Heart right ventricle (tissue), 16 donors: Measurements from ENCODE around the gene RITA1. TPM values are rescaled to one million over a fixed set of nuclear protein-coding genes. Genes with fewer than 3 reads are reported as not detected.

ENCODE experiments used
- ATAC-seq, 8 donors: fragments of 200-7000 bp; cut with Tn5 transposase; one replicate each; pipeline ENCODE4 v1.9.1; 2020; ENCODE audit warnings: mild to moderate bottlenecking in 8 of 8, moderate library complexity in 8 of 8, moderate number of reproducible peaks in 1 of 8
- DNase-seq, 2 donors: peaks; one replicate each; pipeline ENCODE4 v3.0.0-alpha.2; 2020
- H3K27ac ChIP-seq, 10 donors: fragments of 200-600 bp; sonication (generic) in 2 of 10; one replicate each; pipeline versions ENCODE4 v1.5.0 to v1.8.0; 2020 to 2022; ENCODE audit warnings: mild to moderate bottlenecking in 3 of 10
- H3K27me3 ChIP-seq, 7 donors: fragments of 200-600 bp; one replicate each; pipeline ENCODE4 v1.8.0; 2021 to 2022; ENCODE audit warnings: mild to moderate bottlenecking in 2 of 7
- H3K36me3 ChIP-seq, 9 donors: fragments of 200-600 bp; sonication (generic) in 1 of 9; one replicate each; pipeline versions ENCODE4 v1.5.0 to v1.8.0; 2020 to 2022; ENCODE audit warnings: mild to moderate bottlenecking in 2 of 9
- H3K4me1 ChIP-seq, 9 donors: fragments of 200-600 bp; sonication (generic) in 1 of 9; one replicate each; pipeline versions ENCODE4 v1.5.0 to v1.8.0; 2020 to 2022; ENCODE audit warnings: mild to moderate bottlenecking in 4 of 9
- H3K4me3 ChIP-seq, 10 donors: fragments of 200-600 bp; sonication (generic) in 2 of 10; one replicate each; pipeline versions ENCODE4 v1.5.0 to v1.8.0; 2020 to 2022; ENCODE audit warnings: mild to moderate bottlenecking in 7 of 10, moderate library complexity in 2 of 10
- H3K9me3 ChIP-seq, 11 donors: fragments of 200-600 bp in 10 of 11; sonication (generic) in 2 of 11; one replicate each; pipeline versions ENCODE4 v1.5.0 to v1.8.0; 2013 to 2022; ENCODE audit warnings: mild to moderate bottlenecking in 2 of 11, control low read depth in 1 of 11, moderate library complexity in 1 of 11
- WGBS, 2 donors: extraction: QIAGEN DNeasy Blood & Tissue Kit; methylation state at CpG; one replicate each; pipeline ENCODE4 v1.1.7; 2013; ENCODE audit warnings: inconsistent platforms in 1 of 2; 5-methylcytosine and 5-hydroxymethylcytosine counted together
- intact Hi-C, 10 donors: fragments of 100-400 bp; cut with DNase I; formaldehyde crosslinking; loops; one replicate each; pipeline versions ENCODE4 v1.11.1 to v1.14.2; 2022
- polyA plus RNA-seq, 2 donors: library from polyadenylated mRNA; stranded (reverse); fragments of 200-250 nt; gene quantifications; one replicate each; pipeline ENCODE4 v1.2.3, GENCODE V29; 2013
- total RNA-seq, 10 donors: library from RNA; stranded (reverse); fragmentation: NEBNext Ultra II Directional in 3 of 10; extraction: Animal tissue kit (Norgen Biotek cat#: 25700) in 3 of 10; gene quantifications; one replicate each; pipeline versions ENCODE4 v1.2.1 to v1.2.4, GENCODE V29; 2021 to 2023
- TF ChIP-seq, protein P1 (sequence below), 9 donors: fragments of 200-600 bp; sonication (generic) in 2 of 9; IDR thresholded peaks; one replicate each; pipeline versions ENCODE4 v1.5.0 to v1.8.0; 2021 to 2022; ENCODE audit warnings: antibody characterized with exemption in 9 of 9, mild to moderate bottlenecking in 5 of 9, moderate library complexity in 1 of 9
- donor health status: Arrhythmogenic right ventricular cardiomyopathy.
- donor health status: ischemic (EF 13 %, LVEDD 7.1; RV severe dilation, severe dysfunction).
- donor health status: healthy with polysubstance abuse.
- donor health status: DM: no; HTN: yes; CAD: no.
- donor health status: DM: no; HTN: no; CAD: no.
- donor health status: ischemic (EF 25% LVEDD 6.9; RV normal size, moderate dysfunction).
- donor health status: ischemic (EF 25% LVEDD 5.7; RV mildly dilated, moderate dysfunction).
- donor health status: healthy.
- donor health status: DM: yes; HTN: yes; CAD: no.
- donor health status: Ischemic cardiomyopathy.
- donor health status: ischemic (EF 35%, LVEDD 5.7; RV mildly dilated, moderate dysfunction).
- donor health status: nonischemic (EF 11% LVEDD 7.7; RV severe dilation, severe dysfunction).
- donor health status: DM: yes; HTN: yes; CAD: no.
- donor health status: PGD.
- donor health status: ischemic (EF 29% LVEDD 5.4; RV normal size, mild dysfunction).
- donor health status: nonischemic (EF 23%, LVEDD 6.1; RV moderate dilation, normal function).

Gene RITA1
- total and polyA plus RNA-seq, 12 donors, result 8.0 to 20.8 (median 13.7) TPM

DNA sequence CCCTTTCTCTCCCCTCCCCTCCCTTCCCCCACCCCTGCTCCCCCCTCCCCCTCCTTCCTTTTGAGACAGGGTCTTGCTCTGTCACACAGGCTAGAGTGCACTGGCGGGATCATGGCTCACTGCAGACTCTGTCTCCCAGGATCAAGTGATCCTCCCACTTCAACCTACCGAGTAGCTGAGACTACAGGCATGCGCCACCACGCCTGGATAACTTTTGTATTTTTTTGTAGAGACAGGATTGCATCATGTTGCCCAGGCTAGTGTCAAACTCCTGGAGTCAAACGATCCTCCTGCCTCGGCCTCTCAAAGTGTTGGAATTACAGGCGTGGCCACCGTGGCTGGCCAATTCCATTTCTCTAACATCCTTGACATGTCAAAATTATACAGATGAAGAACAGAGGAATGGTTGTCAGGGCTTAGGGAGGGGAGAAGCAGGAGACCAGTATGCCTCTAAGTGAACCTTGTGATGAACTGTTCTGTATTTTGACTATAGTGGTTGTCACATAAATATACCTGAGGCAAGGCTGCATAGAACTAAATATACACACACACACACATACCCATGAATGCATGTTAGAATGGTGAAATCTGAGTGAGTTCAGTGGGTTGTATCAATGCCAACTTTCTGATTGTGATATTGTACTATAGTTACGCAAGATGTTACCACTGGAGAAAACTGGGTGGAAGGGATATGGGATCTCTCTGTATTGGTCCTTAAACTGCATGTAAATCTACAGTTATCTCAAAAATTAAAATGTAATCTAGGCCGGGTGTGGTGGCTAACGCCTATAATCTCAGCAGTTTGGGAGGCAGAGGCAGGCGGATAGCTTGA, 39.6 kb upstream of the RITA1 start:
- no peak overlapping the region for H3K27ac ChIP-seq
- H3K9me3 ChIP-seq, result peaks cover 0 to 8% (median 0%) of the 10 kb centered on the region in 11 donors
- intact Hi-C loops, result no loop called here
- H3K36me3 ChIP-seq, result no peaks in the 10 kb centered on the region
- H3K4me1 ChIP-seq, result peaks cover 0 to 20% (median 7%) of the 10 kb centered on the region in 9 donors
- DNase-seq (no peak), ATAC-seq (no peak)
- WGBS, 2 donors, result 70 to 75% methylated on average over 12 of the region's 12 CpGs
- TF ChIP-seq, protein P1, sequence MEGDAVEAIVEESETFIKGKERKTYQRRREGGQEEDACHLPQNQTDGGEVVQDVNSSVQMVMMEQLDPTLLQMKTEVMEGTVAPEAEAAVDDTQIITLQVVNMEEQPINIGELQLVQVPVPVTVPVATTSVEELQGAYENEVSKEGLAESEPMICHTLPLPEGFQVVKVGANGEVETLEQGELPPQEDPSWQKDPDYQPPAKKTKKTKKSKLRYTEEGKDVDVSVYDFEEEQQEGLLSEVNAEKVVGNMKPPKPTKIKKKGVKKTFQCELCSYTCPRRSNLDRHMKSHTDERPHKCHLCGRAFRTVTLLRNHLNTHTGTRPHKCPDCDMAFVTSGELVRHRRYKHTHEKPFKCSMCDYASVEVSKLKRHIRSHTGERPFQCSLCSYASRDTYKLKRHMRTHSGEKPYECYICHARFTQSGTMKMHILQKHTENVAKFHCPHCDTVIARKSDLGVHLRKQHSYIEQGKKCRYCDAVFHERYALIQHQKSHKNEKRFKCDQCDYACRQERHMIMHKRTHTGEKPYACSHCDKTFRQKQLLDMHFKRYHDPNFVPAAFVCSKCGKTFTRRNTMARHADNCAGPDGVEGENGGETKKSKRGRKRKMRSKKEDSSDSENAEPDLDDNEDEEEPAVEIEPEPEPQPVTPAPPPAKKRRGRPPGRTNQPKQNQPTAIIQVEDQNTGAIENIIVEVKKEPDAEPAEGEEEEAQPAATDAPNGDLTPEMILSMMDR (IDR thresholded peaks at IDR 0.05), result no peak
- no peak overlapping the region for H3K4me3 ChIP-seq
- H3K27me3 ChIP-seq, result peaks cover 0 to 31% (median 14%) of the 10 kb centered on the region in 7 donors

DNA sequence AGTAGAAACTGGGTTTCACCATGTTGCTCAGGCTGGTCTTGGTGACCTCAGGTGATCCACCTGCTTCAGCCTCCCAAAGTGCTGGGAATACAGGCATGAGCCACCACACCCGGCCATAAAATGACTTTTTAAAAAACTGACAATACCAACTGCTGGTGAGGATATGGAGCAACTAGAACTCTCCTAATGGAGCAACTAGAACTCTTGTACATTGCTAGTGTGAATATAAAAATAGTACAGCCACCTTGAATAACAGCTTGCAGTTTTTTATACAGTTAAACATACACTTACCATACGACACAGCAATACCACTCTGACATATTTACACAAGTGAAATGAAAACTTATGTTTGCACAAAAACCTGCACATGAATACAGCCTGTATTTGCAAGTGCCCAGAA, 38.5 kb upstream of the RITA1 start:
- Histone ChIP-seq H3K4me3 (no peak overlapping the region), H3K36me3 (no peaks in the 10 kb centered on the region), H3K27ac (no peak overlapping the region), H3K27me3 (peaks cover 3 to 41% (median 25%) of the 10 kb centered on the region in 7 donors), H3K4me1 (peaks cover 0 to 15% (median 7%) of the 10 kb centered on the region in 9 donors), H3K9me3 (peaks cover 0 to 8% (median 0%) of the 10 kb centered on the region in 11 donors)
- ATAC-seq, result no peak
- intact Hi-C loops, result no loop called here
- no peak for DNase-seq
- TF ChIP-seq, protein P1 (IDR thresholded peaks at IDR 0.05), result no peak
- 85 to 90% methylated on average over 2 of the region's 2 CpGs for WGBS, 2 donors

DNA sequence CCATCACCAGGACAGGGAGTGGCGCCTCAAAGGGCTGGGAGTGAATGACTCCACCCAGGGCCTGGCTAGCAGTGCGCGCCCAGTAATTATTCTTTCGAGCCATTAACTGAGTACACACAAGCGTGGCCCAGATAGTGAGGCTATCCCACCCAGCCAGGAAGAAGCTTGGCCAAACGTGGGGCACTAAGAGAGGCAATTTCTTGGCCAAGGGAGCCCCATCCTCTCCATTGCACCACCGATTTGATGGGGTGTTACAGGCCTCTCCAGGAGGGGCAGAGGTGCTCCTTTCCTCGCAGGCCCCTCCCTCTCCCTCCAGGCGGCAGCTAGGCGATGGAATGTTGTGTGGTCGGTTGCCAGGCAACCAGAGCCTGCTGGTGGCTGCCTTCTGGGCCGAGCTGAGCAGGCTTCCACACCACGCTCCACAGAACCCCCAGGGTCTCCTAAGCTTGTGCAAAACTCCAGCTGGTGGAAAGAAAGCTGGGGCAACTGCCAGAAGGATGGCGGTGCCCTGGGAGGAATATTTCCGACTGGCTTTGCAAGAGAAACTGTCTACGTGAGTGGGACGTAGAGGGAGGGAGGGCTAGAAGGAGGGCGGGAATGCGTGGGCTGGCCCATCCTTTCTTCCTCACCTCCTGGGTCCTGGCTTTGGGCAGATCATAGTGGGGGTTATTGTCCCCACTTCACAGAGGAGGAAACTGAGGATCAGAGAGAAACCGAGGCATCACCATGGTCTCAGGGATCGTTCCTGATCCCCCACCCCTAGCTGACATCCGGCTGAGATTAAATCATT, 36.0 kb upstream of the RITA1 start, which contains the start of gene CFAP73:
TSS of gene CFAP73 (plus strand) at position 364 of the 790 bp plus-strand sequence. CDS start at position 498, 134 bp downstream.
- 26 to 27% methylated on average over 22 of the region's 22 CpGs for WGBS, 2 donors
- peak; percentile 59 to 63 for DNase-seq
- no peaks in the 10 kb centered on the region for H3K36me3 ChIP-seq
- ATAC-seq, result peak; percentile 71 to 86 (median 80)
- intact Hi-C loops, result loop anchor here in 9 of 10 donors (5.0 to 10.0 kb wide), 4 partner anchors 95 to 1983 kb away; partner anchors contain the start of gene DTX1 (in 2 of the 9)
- H3K4me3 ChIP-seq, result peak within 1 kb of the TSS in 1 of 10 donors; percentile 17
- H3K9me3 ChIP-seq, result peaks cover 0 to 8% (median 0%) of the 10 kb centered on the region in 11 donors
- peaks cover 10 to 67% (median 51%) of the 10 kb centered on the region in 7 donors for H3K27me3 ChIP-seq
- peaks cover 3 to 27% (median 21%) of the 10 kb centered on the region in 9 donors for H3K4me1 ChIP-seq
- H3K27ac ChIP-seq, result no peak within 1 kb of the TSS
- TF ChIP-seq, protein P1 (IDR thresholded peaks at IDR 0.05), result no peak

DNA sequence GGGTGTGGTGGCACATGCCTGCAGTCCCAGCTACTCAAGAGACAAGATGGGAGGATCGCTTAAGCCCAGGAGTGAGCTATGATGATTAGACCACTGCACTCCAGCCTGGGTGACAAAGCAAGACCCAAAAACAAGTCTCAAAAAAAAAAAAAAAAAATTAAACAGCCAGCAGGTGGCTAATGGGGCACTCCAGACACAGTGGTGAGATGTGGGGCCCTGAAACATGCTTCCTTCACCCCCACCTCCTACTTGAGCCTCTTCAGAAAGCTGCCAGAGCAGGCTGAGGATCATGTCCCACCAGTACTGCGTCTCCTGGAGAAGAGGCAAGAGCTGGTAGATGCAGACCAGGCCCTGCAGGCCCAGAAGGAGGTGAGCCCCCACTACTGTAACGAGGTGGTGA, 33.9 kb upstream of the RITA1 start:
- Histone ChIP-seq H3K36me3 (no peaks in the 10 kb centered on the region), H3K9me3 (peaks cover 0 to 8% (median 0%) of the 10 kb centered on the region in 11 donors), H3K27ac (no peak overlapping the region), H3K4me1 (peaks cover 3 to 30% (median 23%) of the 10 kb centered on the region in 9 donors), H3K4me3 (no peak overlapping the region), H3K27me3 (peaks cover 10 to 88% (median 68%) of the 10 kb centered on the region in 7 donors)
- 87 to 89% methylated on average over 3 of the region's 3 CpGs for WGBS, 2 donors
- intact Hi-C loops, result loop anchor here (2.0 to 10.0 kb wide), 5 partner anchors 97 to 1981 kb away; partner anchors contain the start of gene DTX1 (in 2 of the 10)
- DNase-seq, result no peak
- TF ChIP-seq, protein P1 (IDR thresholded peaks at IDR 0.05), result no peak
- no peak for ATAC-seq
